Superior temporal gyrus (tissue), 1 donor: ENCODE measurements around the gene PPP4R3C.
"Not testable (repeated sequence)": the region's sequence is repeated elsewhere in the genome, so short reads cannot be mapped to it uniquely, and the experiment has no call there.

Experiments
- DNase-seq: peaks from one replicate; pipeline ENCODE4 v3.0.0-alpha.2; 2016; ENCODE audit errors: extremely low spot score

PPP4R3C gene

GRCh38 chrX:27463187-27463586 lies at the start of gene PPP4R3C:
TSS of gene PPP4R3C (minus strand) at chrX:27463341. CDS start at chrX:27463296, 45 bp downstream.
- no peak for DNase-seq

GRCh38 chrX:27491397-27491796 lies 28.3 kb upstream of the PPP4R3C start:
- no peak for DNase-seq

GRCh38 chrX:27466051-27466450 lies 2.9 kb upstream of the PPP4R3C start:
- no peak for DNase-seq

- no peak for DNase-seq
These were observed 1.9 kb upstream of the PPP4R3C start for GRCh38 chrX:27465036-27465435.

GRCh38 chrX:27459129-27459528 lies 4.0 kb downstream of the PPP4R3C start:
- not testable (repeated sequence) for DNase-seq

- DNase-seq, result not testable (repeated sequence)
These were observed 4.6 kb downstream of the PPP4R3C start for GRCh38 chrX:27458544-27458943.

- DNase-seq, result no peak
These were observed 11.8 kb downstream of the PPP4R3C start for GRCh38 chrX:27451324-27451723.

GRCh38 chrX:27446423-27446822 lies 16.7 kb downstream of the PPP4R3C start:
- no peak for DNase-seq

GRCh38 chrX:27445438-27445837 lies 17.7 kb downstream of the PPP4R3C start:
- DNase-seq, result no peak

- no peak for DNase-seq
These were observed 18.8 kb downstream of the PPP4R3C start for GRCh38 chrX:27444093-27444908.

GRCh38 chrX:27442392-27442791 lies 20.7 kb downstream of the PPP4R3C start:
- not testable (repeated sequence) for DNase-seq

GRCh38 chrX:27439771-27440170 lies 23.4 kb downstream of the PPP4R3C start:
- DNase-seq, result no peak

GRCh38 chrX:27438937-27439336 lies 24.2 kb downstream of the PPP4R3C start:
- DNase-seq, result no peak

GRCh38 chrX:27435031-27435430 lies 28.1 kb downstream of the PPP4R3C start:
- DNase-seq, result no peak
